ENCODE results near the gene DIO1. TPM values are rescaled to one million over a fixed set of nuclear protein-coding genes. Genes with fewer than 3 reads are reported as not detected.
A peak's percentile ranks its signal among the peaks of the same experiment; 100 is the strongest.

The DIO1 gene
- total RNA-seq, 2 donors from 2014 or later: not detected

- DNase-seq (ENCODE audit: low spot score): no peak
- Histone ChIP-seq H3K36me3 (peaks cover 16% of the 10 kb centered on the region), H3K27ac (no peak overlapping the region), H3K4me1 (peaks cover 0 to 33% of the 10 kb centered on the region in 2 donors), H3K27me3 (no peaks in the 10 kb centered on the region), H3K9me3 (no peaks in the 10 kb centered on the region), H3K4me3 (no peak overlapping the region)
- no peak for TF ChIP-seq CTCF (IDR thresholded peaks at IDR 0.05)
These were observed 54.3 kb downstream of the DIO1 start for GRCh38 chr1:53948291-53948690.

GRCh38 chr1:53949023-53949990, 55.3 kb downstream of the DIO1 start:
- no peak overlapping the region for H3K27ac ChIP-seq
- peak; percentile 34 to 58 for TF ChIP-seq CTCF (IDR thresholded peaks at IDR 0.05)

GRCh38 chr1:53951697-53952096, 57.7 kb downstream of the DIO1 start:
- Histone ChIP-seq H3K36me3 (peaks cover 25% of the 10 kb centered on the region), H3K27ac (no peak overlapping the region), H3K27me3 (no peaks in the 10 kb centered on the region), H3K9me3 (no peaks in the 10 kb centered on the region), H3K4me3 (no peak overlapping the region), H3K4me1 (peaks cover 0 to 23% of the 10 kb centered on the region in 2 donors)
- no peak for DNase-seq (ENCODE audit: low spot score)
- no peak for TF ChIP-seq CTCF (IDR thresholded peaks at IDR 0.05)

More at GRCh38 chr1:53949023-53949990, 55.3 kb downstream of the DIO1 start:
- Histone ChIP-seq H3K36me3 (peaks cover 25% of the 10 kb centered on the region), H3K27me3 (no peaks in the 10 kb centered on the region), H3K4me3 (no peak overlapping the region), H3K4me1 (peaks cover 0 to 28% of the 10 kb centered on the region in 2 donors), H3K9me3 (no peaks in the 10 kb centered on the region)
- DNase-seq (ENCODE audit: low spot score): no peak

GRCh38 chr1:53954128-53954527, 60.1 kb downstream of the DIO1 start:
- Histone ChIP-seq H3K4me1 (peaks cover 0 to 21% of the 10 kb centered on the region in 2 donors), H3K4me3 (no peak overlapping the region), H3K27me3 (no peaks in the 10 kb centered on the region), H3K9me3 (no peaks in the 10 kb centered on the region), H3K36me3 (peaks cover 25% of the 10 kb centered on the region), H3K27ac (no peak overlapping the region)
- no peak for DNase-seq (ENCODE audit: low spot score)
- TF ChIP-seq CTCF (IDR thresholded peaks at IDR 0.05): no peak

GRCh38 chr1:53956308-53957168, 62.6 kb downstream of the DIO1 start:
- no peak for TF ChIP-seq CTCF (IDR thresholded peaks at IDR 0.05)
- H3K36me3 ChIP-seq: peaks cover 39% of the 10 kb centered on the region
- no peak for DNase-seq (ENCODE audit: low spot score)
- peak overlapping the region in 1 of 2 donors; percentile 11 for H3K27ac ChIP-seq
- H3K27me3 ChIP-seq: no peaks in the 10 kb centered on the region
- H3K4me1 ChIP-seq: peaks cover 0 to 13% of the 10 kb centered on the region in 2 donors
- no peak overlapping the region for H3K4me3 ChIP-seq
- no peaks in the 10 kb centered on the region for H3K9me3 ChIP-seq
